H9 (cell line): ENCODE results near the gene CDH23. TPM values are rescaled to one million over a fixed set of nuclear protein-coding genes. Genes with fewer than 3 reads are reported as not detected.

Experiments
- DNase-seq: peaks from one replicate; pipeline ENCODE4 v3.0.0-alpha.2; 2017
- H2AFZ ChIP-seq: one replicate; pipeline ENCODE4 v1.6.1; 2013; ENCODE audit warnings: mild to moderate bottlenecking, low read length, control low read depth, moderate library complexity
- H2AK5ac ChIP-seq: 2 replicates; pipeline ENCODE4 v1.6.1; 2013; ENCODE audit warnings: low read length, control low read depth, mixed read lengths; ENCODE audit not compliant: insufficient read length
- H2BK120ac ChIP-seq: one replicate; pipeline ENCODE4 v1.6.1; 2013; ENCODE audit warnings: low read depth, mild to moderate bottlenecking, low read length, control low read depth, inconsistent platforms; ENCODE audit not compliant: poor library complexity, severe bottlenecking
- H2BK12ac ChIP-seq: 2 replicates; pipeline ENCODE4 v1.6.1; 2013; ENCODE audit warnings: low read length, control low read depth, mixed read lengths, low read depth; ENCODE audit not compliant: insufficient read length
- H2BK15ac ChIP-seq: 2 replicates; pipeline ENCODE4 v1.6.1; 2013; ENCODE audit warnings: low read depth, low read length, control low read depth
- H2BK20ac ChIP-seq: one replicate; pipeline ENCODE4 v1.6.1; 2013; ENCODE audit warnings: low read depth, mild to moderate bottlenecking, low read length, control low read depth, inconsistent platforms; ENCODE audit not compliant: poor library complexity, severe bottlenecking
- H2BK5ac ChIP-seq: 2 replicates; pipeline ENCODE4 v1.6.1; 2013; ENCODE audit warnings: low read length, control low read depth, mixed read lengths; ENCODE audit not compliant: insufficient read length
- H3K14ac ChIP-seq: 2 replicates; pipeline ENCODE4 v1.6.1; 2013; ENCODE audit warnings: low read length, control low read depth; ENCODE audit not compliant: insufficient read depth
- H3K18ac ChIP-seq: 2 replicates; pipeline ENCODE4 v1.6.1; 2013; ENCODE audit warnings: low read depth, mild to moderate bottlenecking, mixed read lengths, low read length, control low read depth; ENCODE audit not compliant: insufficient read length
- H3K23ac ChIP-seq: 2 replicates; pipeline ENCODE4 v1.6.1; 2013; ENCODE audit warnings: low read length, control low read depth, mixed read lengths, low read depth; ENCODE audit not compliant: insufficient read length
- H3K23me2 ChIP-seq: 2 replicates; pipeline ENCODE4 v1.6.1; 2013; ENCODE audit warnings: low read depth, mild to moderate bottlenecking, mixed read lengths, low read length, control low read depth; ENCODE audit not compliant: insufficient read length, poor library complexity, severe bottlenecking
- H3K27ac ChIP-seq: 2 replicates; pipeline ENCODE4 v1.5.1; 2013; ENCODE audit warnings: low read length, control low read depth, mixed read lengths, low read depth; ENCODE audit not compliant: insufficient read length
- H3K27me3 ChIP-seq: 2 replicates; pipeline ENCODE4 v1.6.1; 2013; ENCODE audit warnings: low read length, control low read depth, inconsistent platforms; ENCODE audit not compliant: insufficient read depth
- H3K4ac ChIP-seq: 2 replicates; pipeline ENCODE4 v1.6.1; 2013; ENCODE audit warnings: low read depth, mild to moderate bottlenecking, control low read depth, inconsistent platforms, low read length, moderate library complexity
- H3K4me1 ChIP-seq: 2 replicates; pipeline ENCODE4 v1.6.1; 2013; ENCODE audit warnings: low read length, control low read depth, inconsistent platforms; ENCODE audit not compliant: insufficient read depth
- H3K4me2 ChIP-seq: 2 replicates; pipeline ENCODE4 v1.6.1; 2013; ENCODE audit warnings: low read length, control low read depth, mixed read lengths; ENCODE audit not compliant: insufficient read length, insufficient read depth
- H3K56ac ChIP-seq: 2 replicates; pipeline ENCODE4 v1.6.1; 2013; ENCODE audit warnings: low read depth, mild to moderate bottlenecking, mixed read lengths, low read length, control low read depth; ENCODE audit not compliant: insufficient read length
- H3K79me1 ChIP-seq: 2 replicates; pipeline ENCODE4 v1.6.1; 2013; ENCODE audit warnings: low read depth, mild to moderate bottlenecking, moderate library complexity, low read length, control low read depth, inconsistent platforms; ENCODE audit not compliant: insufficient read depth, poor library complexity, severe bottlenecking
- H3K79me2 ChIP-seq: 2 replicates; pipeline ENCODE4 v1.6.1; 2013; ENCODE audit warnings: low read length, control low read depth, inconsistent platforms; ENCODE audit not compliant: insufficient read depth
- H3K9ac ChIP-seq: 2 replicates; pipeline ENCODE4 v1.6.1; 2013; ENCODE audit warnings: low read length, control low read depth, mixed read lengths; ENCODE audit not compliant: insufficient read length; ENCODE audit errors: extremely low read depth
- H3K9me3 ChIP-seq: one replicate; pipeline ENCODE4 v1.6.1; 2013; ENCODE audit warnings: low read depth, low read length, inconsistent platforms; ENCODE audit not compliant: control insufficient read depth
- H3T11ph ChIP-seq: one replicate; pipeline ENCODE4 v1.6.1; 2013; ENCODE audit warnings: mild to moderate bottlenecking, low read length, control low read depth, inconsistent platforms
- H4K20me1 ChIP-seq: one replicate; pipeline ENCODE4 v1.6.1; 2013; ENCODE audit not compliant: control insufficient read depth, insufficient read length, insufficient read depth
- H4K5ac ChIP-seq: 2 replicates; pipeline ENCODE4 v1.6.1; 2013; ENCODE audit warnings: low read depth, mild to moderate bottlenecking, mixed read lengths, low read length, control low read depth; ENCODE audit not compliant: insufficient read length
- H4K8ac ChIP-seq: replicated peaks from 2 replicates; pipeline ENCODE4 v1.6.1; 2013; ENCODE audit warnings: low read length, control low read depth, mixed read lengths, low read depth; ENCODE audit not compliant: insufficient read length
- H4K91ac ChIP-seq: 2 replicates; pipeline ENCODE4 v1.6.1; 2013; ENCODE audit warnings: low read depth, mild to moderate bottlenecking, moderate library complexity, mixed read lengths, low read length, control low read depth; ENCODE audit not compliant: insufficient read length
- H3K27ac Mint-ChIP-seq, 3 experiments: 2 replicates in 2 of 3; 3 replicates in 1 of 3; pipeline ENCODE4 v1.8.0; 2020 to 2021; ENCODE audit warnings: mixed read lengths in 3 of 3, mild to moderate bottlenecking in 1 of 3, moderate library complexity in 1 of 3
- H3K27me3 Mint-ChIP-seq: 2 replicates; pipeline ENCODE4 v1.8.0; 2021; ENCODE audit warnings: low read depth, mild to moderate bottlenecking, moderate library complexity, mixed read lengths
- H3K36me3 Mint-ChIP-seq, 3 experiments: 2 replicates in 2 of 3; 3 replicates in 1 of 3; pipeline ENCODE4 v1.8.0; 2020 to 2021; ENCODE audit warnings: low read depth in 3 of 3, mixed read lengths in 3 of 3; ENCODE audit not compliant: insufficient read depth in 1 of 3
- H3K4me1 Mint-ChIP-seq, 2 experiments: 2 replicates each; pipeline ENCODE4 v1.8.0; 2020; ENCODE audit warnings: mixed read lengths in 2 of 2
- H3K4me3 Mint-ChIP-seq, 2 experiments: 2 replicates in 1 of 2; 3 replicates in 1 of 2; pipeline ENCODE4 v1.8.0; 2020 to 2021; ENCODE audit warnings: mild to moderate bottlenecking in 2 of 2, mixed read lengths in 2 of 2, moderate library complexity in 1 of 2
- H3K9me3 Mint-ChIP-seq, 2 experiments: 2 replicates in 1 of 2; 3 replicates in 1 of 2; pipeline ENCODE4 v1.8.0; 2020; ENCODE audit warnings: mild to moderate bottlenecking in 2 of 2, mixed read lengths in 2 of 2, moderate library complexity in 1 of 2
- CTCF ChIP-seq: fragments of 200-600 bp; sonication (generic); conservative IDR thresholded peaks from 3 replicates; pipeline ENCODE4 v1.8.0; 2021; ENCODE audit warnings: antibody characterized with exemption, mild to moderate bottlenecking
- WGBS: extraction: QIAGEN DNeasy Blood & Tissue Kit; methylation state at CpG from one replicate; pipeline ENCODE4 v1.1.7; 2013; ENCODE audit warnings: missing lambda C conversion rate, low lambda C conversion rate, mixed read lengths; ENCODE audit not compliant: insufficient read length; ENCODE audit errors: extremely low coverage; 5-methylcytosine and 5-hydroxymethylcytosine counted together
- total RNA-seq: library from RNA; stranded (reverse); gene quantifications from 2 replicates; pipeline ENCODE4 v1.2.1, GENCODE V29; 2021

The CDH23 gene
- total RNA-seq, 1 experiment from 2014 or later = 2.1 TPM

GRCh38 chr10:71396084-71396710 lies 523 bp upstream of the CDH23 start:
- H4K5ac ChIP-seq = no peak overlapping the region
- H3K9me3 ChIP-seq = no peaks in the 10 kb centered on the region
- H3K4me2 ChIP-seq = peak overlapping the region; percentile 17
- H2BK5ac ChIP-seq = no peak overlapping the region
- Mint-ChIP-seq H3K4me1 (peaks cover 14 to 21% of the 10 kb centered on the region in 2 experiments), H3K36me3 (peaks cover 0 to 1% (median 0%) of the 10 kb centered on the region in 3 experiments; a peak in 1 of 7 replicates), H3K27me3 (peaks cover 92% of the 10 kb centered on the region), H3K9me3 (no peaks in the 10 kb centered on the region), H3K27ac (peak overlapping the region in 1 of 3 experiments; percentile 90; a peak in 1 of 7 replicates), H3K4me3 (peak overlapping the region; percentile 60 to 79)
- H2AFZ ChIP-seq = no peak overlapping the region
- H3K79me1 ChIP-seq = no peaks in the 10 kb centered on the region
- H3K14ac ChIP-seq = 0 out of 2 replicates have a peak overlapping the region, but pooled peaks have one; percentile 8
- no peak overlapping the region for H3K4ac ChIP-seq
- peak; percentile 84 for DNase-seq
- no peak overlapping the region for H2BK20ac ChIP-seq
- H2BK15ac ChIP-seq = no peak overlapping the region
- no peak overlapping the region for H2AK5ac ChIP-seq
- H3K56ac ChIP-seq = no peak overlapping the region
- H3K23ac ChIP-seq = no peak overlapping the region
- no peaks in the 10 kb centered on the region for H3K79me2 ChIP-seq
- H3K18ac ChIP-seq = no peak overlapping the region
- no peak overlapping the region for H2BK12ac ChIP-seq
- no peaks in the 10 kb centered on the region for H4K20me1 ChIP-seq
- H4K8ac ChIP-seq = no peak overlapping the region
- H4K91ac ChIP-seq = no peak overlapping the region
- no peak overlapping the region for H3K9ac ChIP-seq
- H3K23me2 ChIP-seq = peaks cover 6% of the 10 kb centered on the region
- H3T11ph ChIP-seq = no peak overlapping the region
- no peak overlapping the region for H2BK120ac ChIP-seq
- peak; percentile 62 for TF ChIP-seq CTCF
- peaks cover 3% of the 10 kb centered on the region; the same call in 1 of the 2 replicates for H3K4me1 ChIP-seq
- WGBS = no CpG with 5 or more reads among the region's 46 CpGs
- no peak overlapping the region for H3K27ac ChIP-seq
- H3K27me3 ChIP-seq = peaks cover 25% of the 10 kb centered on the region; the same call in 1 of the 2 replicates
